DND-41 (cell line): Measurements from ENCODE around the gene FAM200C.

Source experiments
- CTCF ChIP-seq: IDR thresholded peaks from 2 replicates; pipeline ENCODE4 v1.5.1; 2012; ENCODE audit warnings: borderline replicate concordance, low read length, moderate library complexity, mild to moderate bottlenecking; ENCODE audit not compliant: poor library complexity, severe bottlenecking; ENCODE audit errors: extremely low read depth
- EZH2 ChIP-seq: IDR thresholded peaks from 3 replicates; pipeline ENCODE4 v1.6.1; 2012; ENCODE audit warnings: borderline replicate concordance, low read depth, mild to moderate bottlenecking, moderate library complexity, low read length, inconsistent platforms; ENCODE audit not compliant: severe bottlenecking

- TF ChIP-seq CTCF (no peak), EZH2 (no peak)
Measured at GRCh38 chr5:160361624-160362228, 38.1 kb downstream of the FAM200C start.
